22Rv1 (cell line): ENCODE results near the gene SSH2.

Source experiments
- CTCF ChIP-seq: fragments of 450-650 bp; IDR thresholded peaks from 2 replicates; pipeline ENCODE4 v1.5.1; 2017; ENCODE audit warnings: mild to moderate bottlenecking
- ZFX ChIP-seq: fragments of 450-650 bp; IDR thresholded peaks from 2 replicates; pipeline ENCODE4 v1.6.1; 2017; ENCODE audit warnings: antibody characterized with exemption, borderline replicate concordance

GRCh38 chr17:29603109-29603674 is 326.8 kb downstream of the SSH2 start:
- TF ChIP-seq CTCF: no peak
- no peak for TF ChIP-seq ZFX
